Activated T-helper 1 cell treated with Interleukin-2 at 50 U/mL for 16 hours (primary cell): ENCODE results near the gene CFAP221.

ENCODE experiments used
- DNase-seq: peaks from one replicate; pipeline ENCODE4 v3.0.0-alpha.2; 2020; ENCODE audit warnings: low read depth

The CFAP221 gene

GRCh38 chr2:119681203-119681867 is 137.1 kb downstream of the CFAP221 start:
- DNase-seq: no peak

DNA sequence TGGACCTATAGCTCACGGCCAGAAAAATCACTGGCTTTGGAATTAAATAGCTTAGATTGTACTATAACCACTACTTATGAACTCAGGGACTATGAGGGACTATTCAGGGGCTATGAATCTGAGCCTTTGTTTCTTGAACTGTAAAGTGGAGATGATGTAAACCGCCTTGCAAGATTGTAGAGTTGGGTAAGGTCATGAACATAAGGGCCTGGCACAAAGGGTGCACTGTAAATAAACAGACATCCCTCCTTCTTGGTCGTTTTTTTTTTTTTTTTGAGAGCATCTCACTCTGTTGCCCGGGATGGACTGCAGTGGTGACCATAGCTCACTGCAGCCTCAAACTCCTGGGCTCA is 137.6 kb downstream of the CFAP221 start:
- no peak for DNase-seq

- DNase-seq: no peak
These were observed 138.3 kb downstream of the CFAP221 start for GRCh38 chr2:119682578-119682977.

GRCh38 chr2:119683074-119683712 is 138.9 kb downstream of the CFAP221 start:
- no peak for DNase-seq

DNA sequence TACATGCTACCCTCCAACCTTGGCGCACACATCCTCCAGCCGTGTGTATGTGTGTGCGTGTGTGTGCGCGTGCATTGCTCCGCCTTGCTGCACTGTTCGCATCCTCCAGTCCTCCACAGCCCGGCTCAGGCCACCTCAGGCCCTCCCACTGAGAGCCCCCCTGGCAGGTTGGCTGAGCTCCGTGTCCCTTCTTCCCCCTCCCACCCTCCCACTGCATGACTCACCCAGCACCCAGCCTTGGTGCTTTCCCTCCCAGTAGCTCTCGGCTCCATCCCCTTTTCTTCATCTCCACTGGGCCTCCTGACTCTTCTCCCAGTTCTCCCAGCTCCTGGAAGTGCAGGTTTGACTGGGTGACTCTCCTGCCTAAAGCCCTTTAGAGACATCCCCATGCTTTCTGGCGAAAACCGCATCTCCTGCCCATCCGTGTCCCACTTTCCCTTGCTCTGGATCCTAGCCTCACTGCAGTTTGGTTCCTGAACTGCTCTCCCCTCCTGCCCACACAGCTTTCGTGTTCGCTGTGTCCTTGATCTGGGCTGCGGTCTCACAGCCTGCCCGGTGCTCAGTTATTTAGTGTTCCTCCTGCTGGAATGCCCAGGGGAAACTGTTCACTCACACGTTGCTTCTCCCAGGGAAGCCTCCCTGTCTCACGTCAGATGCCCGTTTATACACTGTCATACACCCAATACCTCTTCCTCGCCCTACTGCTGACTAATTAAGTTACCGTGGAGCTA is 139.6 kb downstream of the CFAP221 start:
- no peak for DNase-seq

- no peak for DNase-seq
These were observed 140.3 kb downstream of the CFAP221 start for GRCh38 chr2:119684518-119684917.

- no peak for DNase-seq
These were observed 144.4 kb downstream of the CFAP221 start for GRCh38 chr2:119688616-119689015.

DNA sequence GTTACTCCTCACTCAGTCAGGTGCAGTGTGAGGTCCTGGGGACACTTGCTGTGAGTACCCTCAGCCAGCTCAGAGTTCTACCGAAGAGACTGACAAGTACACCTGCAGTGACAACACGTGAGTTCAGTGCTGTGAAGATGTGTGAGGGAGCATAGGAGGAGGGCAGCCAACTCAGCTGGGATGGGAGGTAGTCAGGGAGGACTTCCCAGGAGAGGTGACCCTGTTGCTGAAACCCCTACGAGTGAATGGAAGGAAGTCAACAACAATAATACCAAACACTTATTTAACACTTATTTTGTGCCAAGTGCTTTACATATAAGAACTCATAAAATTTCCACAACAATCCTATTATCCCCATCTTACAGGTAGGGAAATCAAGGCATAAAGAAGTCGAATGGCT is 145.0 kb downstream of the CFAP221 start:
- DNase-seq: no peak

DNA sequence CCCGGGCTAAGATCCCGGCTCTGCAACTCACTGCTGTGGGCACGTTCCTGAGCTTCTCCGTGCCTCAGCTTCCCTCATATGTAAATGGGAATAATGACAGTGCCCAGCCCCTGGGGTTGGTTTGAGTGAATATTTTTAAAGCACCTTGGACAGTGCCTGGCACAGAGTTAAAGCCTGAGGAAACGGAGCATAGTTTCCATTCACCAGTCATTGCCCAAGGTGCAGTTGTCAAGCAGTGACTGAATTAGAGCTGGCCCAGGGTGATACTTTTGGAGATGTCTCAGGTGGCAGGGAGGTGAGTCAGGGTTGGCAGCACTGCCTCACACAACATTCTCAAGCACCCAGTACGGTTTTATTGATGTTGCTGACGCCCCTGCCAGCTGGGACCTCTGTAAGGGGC is 146.9 kb downstream of the CFAP221 start:
- no peak for DNase-seq

DNA sequence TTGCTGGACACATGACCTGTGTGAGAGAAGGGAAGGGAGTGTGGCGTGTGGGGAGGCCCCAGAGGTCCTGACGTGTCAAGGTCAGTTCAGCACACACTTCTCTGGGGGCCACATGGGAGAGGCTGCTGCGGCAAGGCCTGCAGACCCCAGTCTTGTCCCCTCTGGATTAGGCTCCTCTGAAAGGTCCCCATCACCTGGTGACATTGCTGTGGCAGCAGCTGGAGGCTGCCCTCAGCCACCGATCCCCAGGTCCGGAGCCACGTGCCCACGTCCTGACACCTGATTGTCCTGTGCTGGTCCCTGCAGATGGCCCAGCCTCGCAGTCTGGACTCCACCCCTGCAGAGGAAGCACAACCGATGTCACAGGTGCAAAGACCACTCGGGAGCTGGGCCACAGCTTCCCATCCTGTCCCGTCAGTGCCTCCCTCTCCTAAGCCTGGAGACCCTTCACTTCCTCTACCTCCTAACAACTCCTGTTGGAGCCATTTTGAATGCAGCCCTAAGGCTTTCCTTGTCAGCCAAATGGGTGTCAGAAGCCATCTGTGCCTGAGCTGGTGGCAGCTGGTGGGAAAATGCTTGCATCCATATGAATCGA is 147.5 kb downstream of the CFAP221 start:
- no peak for DNase-seq

DNA sequence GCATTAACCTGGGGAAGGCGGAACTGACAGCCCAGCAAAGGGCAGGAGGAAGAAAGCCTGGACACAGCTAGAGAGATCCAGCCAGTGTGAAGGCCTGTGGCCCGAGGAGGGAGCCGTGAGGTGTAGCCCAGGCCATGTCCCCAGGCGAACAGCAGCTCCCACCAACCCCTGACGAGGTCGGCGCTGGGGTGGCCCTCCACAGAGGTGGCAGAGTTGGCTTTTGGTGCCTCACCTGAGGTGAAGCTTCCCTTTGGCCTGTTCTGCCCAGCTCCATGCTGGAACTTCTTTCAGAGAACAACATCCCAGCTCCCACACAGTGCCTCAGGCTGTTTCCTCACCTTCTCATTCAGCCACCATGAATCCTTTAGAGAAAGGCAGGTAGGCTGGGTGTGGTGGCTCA is 148.1 kb downstream of the CFAP221 start:
- DNase-seq: no peak

- no peak for DNase-seq
These were observed 148.7 kb downstream of the CFAP221 start for GRCh38 chr2:119692954-119693353.

- DNase-seq: no peak
These were observed 149.3 kb downstream of the CFAP221 start for GRCh38 chr2:119693567-119693966.

GRCh38 chr2:119693967-119694366 is 149.7 kb downstream of the CFAP221 start:
- DNase-seq: no peak

DNA sequence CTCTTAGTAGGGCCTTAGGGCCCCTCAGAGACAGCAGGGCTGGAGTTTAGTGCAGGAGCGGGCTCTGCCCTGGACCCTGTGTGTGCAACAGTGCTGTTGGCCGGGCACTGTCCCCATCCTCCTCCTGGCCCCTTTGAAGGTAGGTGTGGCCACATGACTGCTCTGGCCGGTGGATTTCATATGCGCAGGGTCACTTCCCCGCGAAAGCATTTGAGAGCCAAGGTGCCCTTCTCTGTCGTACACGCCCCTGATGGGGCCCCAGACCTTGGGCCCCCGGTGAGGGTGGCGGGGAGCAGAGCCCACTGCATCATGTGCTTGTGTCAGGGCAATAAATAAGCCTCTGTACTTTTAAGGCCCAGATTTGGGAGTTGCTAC is 150.2 kb downstream of the CFAP221 start:
- no peak for DNase-seq

DNA sequence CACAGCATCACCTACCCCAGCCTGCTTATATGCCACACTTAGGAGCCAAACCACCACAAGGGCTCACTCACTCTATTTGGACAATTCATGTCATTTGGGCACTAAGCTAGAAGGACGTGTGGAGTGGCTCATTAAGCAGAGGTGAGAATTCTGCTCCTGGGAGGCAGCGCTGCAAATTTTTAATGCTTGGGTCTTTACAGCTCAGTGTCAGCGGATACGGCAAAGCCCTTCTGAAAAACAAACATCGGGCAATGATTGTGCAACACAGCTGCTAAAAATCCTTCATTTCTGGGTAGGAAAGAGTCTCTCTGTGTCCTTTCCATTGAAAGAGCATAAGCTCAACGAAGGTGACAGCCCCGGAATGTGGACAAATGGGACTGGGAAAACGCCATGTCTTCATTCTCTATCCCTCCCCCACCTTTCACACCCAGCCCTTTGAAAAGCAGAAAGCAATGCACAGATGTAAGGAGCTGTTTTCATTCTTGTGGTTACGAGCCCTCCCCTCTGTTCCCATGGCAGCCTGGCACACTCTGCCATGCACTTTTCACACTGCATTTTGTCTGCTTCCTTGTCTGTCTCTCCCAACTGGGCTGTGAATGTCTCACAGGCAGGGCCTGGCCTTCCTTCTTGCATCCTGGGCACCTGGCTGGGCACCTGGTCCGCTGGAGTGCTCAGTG is 150.7 kb downstream of the CFAP221 start:
- DNase-seq: no peak

DNA sequence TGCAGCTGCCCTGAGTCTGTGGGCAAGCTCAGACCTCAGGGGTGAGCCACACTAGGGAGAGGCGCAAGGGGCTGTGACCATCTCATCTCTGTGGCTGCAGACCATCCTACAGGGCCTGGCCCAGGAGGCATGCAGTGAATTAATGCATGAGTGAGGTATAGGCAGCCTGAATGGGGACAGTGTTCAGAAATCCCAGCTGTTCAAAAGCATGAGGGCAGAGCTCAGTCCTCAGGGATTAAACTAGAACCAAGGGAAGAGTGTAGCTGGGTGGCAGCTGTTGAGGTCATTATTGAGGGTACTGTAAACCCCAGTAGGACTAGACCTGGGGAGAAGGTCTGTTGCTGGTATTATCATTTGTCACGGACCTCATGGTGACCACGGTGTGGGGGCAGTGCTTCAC is 151.8 kb downstream of the CFAP221 start:
- no peak for DNase-seq

- DNase-seq: no peak
These were observed 152.3 kb downstream of the CFAP221 start for GRCh38 chr2:119696494-119697030.

DNA sequence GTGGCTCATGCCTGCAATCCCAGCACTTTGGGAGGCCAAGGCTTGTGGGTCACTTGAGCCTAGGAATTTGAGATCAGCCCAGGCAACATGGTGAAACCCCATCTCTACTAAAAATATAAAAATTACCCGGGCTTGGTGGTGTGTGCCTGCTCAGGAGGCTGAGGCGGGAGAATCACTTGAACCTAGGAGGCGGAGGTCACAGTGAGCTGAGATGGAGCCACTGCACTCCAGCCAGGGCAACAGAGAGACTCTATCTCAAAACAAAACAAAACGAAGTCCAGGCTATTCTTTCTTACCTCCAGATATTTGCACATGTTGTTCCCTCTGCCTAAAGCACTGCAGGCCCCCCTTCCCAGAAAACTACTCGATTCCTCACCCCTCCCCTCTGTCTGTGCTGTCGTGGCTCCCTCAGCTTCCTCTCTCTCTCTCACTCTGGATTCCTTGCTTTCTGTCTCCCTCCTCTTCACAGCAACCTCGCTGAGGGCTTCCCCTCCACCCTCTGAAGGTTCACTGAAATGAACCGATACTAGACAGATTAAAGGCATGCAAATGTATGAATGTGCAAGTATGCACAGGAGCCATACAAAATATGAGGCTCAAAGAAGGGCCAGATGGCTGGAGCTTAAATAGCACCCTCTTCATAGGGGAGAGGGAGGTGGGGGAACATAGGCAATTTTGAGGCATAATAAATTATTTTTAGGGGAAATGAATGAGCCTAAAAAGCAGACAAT is 153.2 kb downstream of the CFAP221 start:
- DNase-seq: no peak

GRCh38 chr2:119698246-119698645 is 154.0 kb downstream of the CFAP221 start:
- no peak for DNase-seq

GRCh38 chr2:119699016-119699606 is 154.9 kb downstream of the CFAP221 start:
- DNase-seq: no peak
